GM19043 (cell line): ENCODE results near the gene RAB11FIP4.
"Not testable (repeated sequence)": the region's sequence is repeated elsewhere in the genome, so short reads cannot be mapped to it uniquely, and the experiment has no call there.

Experiments used
- ATAC-seq: cut with Tn5 transposase; IDR thresholded peaks from one replicate; pipeline ENCODE4 v1.9.1; 2021; ENCODE audit warnings: low read depth; ENCODE audit not compliant: unreplicated experiment

Gene RAB11FIP4

DNA sequence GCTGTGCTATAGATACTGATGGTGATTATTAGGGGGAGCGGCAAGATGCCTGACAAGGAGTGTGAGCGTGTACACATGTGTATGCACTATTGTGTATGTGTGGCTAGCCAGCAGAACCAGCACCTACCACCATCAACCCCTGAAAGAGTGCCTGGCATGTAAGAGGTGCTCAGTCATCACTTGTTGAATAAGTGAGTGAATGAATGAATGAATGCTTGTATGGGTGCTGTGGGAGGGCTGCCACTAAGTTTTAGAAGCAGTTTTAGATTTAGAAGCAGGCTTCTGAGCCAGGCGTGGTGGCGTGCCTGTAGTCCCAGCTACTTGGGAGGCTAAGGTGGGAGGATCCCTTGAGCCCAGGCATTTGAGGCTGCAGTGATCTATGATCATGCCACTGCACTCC is 37.0 kb downstream of the RAB11FIP4 start:
- no peak for ATAC-seq

DNA sequence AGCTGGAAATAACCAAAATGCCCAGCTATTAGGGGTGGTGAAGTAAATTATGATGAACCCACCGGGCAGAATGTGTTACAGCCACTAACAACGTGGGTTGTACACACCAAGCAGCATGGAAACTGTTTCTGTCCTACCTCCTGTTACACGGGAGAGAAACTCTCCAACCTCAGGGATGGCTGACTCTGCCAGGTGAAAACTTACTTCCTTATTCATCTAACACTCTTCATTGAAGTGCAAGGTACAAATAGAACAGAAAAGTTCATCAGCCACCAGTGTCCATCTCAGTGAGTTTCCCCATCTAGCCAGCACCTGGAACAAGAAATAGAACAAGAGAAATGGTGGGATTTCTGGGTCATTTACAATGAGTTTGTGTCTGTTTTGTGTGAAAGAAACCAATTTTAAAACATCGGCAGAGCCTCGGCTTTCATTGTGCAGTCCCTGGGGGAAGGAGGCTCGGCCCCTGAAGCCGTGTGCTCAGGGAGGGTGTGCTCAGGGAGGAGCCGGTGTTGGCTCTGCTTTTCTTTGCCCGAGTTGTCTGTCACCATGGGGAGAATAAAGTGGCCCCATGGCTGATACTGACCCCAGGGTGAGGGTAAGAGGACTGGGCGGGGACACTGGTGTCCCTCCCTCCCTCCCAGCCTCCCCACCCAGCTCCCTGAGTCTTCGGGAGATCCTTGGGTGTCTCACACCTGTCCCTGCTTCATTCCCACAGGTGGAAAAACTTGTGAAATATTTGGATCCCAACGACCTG is 39.8 kb downstream of the RAB11FIP4 start:
- no peak for ATAC-seq

DNA sequence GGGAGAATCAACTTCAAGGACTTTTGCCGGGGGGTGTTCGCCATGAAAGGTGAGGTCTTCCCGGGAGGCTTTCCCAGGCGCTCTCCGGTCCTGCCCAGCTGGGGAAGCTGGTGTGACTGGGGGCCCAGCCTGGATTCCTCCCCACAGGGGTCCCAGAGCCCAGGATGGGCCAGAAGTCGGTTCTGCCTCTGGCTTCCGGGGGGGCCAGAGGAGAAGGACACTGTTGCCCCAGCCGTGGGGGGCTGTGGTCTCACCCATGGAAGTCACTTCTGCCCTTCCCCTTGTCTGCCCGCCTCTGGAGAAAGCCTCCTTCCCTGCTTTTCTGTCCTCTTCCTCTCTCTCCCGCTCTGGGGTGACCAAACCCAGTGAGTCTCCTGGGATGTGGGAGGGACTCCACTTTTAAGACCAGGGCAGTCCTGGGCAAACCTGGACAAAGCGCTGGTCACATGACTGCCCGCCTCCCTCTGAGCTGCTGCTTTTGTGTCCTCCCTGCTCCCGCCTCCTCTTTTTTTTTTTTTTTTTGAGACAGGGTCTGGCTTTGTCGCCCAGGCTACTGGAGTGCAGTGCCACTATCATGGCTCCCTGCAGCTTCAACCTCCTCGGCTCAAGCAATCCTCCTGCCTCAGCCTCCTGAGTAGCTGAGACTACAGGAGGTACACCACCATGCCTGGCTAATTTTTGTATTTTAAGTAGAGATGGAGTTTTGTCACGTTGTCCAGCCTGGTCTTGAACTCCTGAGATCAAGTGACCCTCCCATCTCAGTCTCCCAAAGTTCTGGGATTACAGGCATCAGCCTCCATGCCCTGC is 40.6 kb downstream of the RAB11FIP4 start:
- ATAC-seq, result no peak

DNA sequence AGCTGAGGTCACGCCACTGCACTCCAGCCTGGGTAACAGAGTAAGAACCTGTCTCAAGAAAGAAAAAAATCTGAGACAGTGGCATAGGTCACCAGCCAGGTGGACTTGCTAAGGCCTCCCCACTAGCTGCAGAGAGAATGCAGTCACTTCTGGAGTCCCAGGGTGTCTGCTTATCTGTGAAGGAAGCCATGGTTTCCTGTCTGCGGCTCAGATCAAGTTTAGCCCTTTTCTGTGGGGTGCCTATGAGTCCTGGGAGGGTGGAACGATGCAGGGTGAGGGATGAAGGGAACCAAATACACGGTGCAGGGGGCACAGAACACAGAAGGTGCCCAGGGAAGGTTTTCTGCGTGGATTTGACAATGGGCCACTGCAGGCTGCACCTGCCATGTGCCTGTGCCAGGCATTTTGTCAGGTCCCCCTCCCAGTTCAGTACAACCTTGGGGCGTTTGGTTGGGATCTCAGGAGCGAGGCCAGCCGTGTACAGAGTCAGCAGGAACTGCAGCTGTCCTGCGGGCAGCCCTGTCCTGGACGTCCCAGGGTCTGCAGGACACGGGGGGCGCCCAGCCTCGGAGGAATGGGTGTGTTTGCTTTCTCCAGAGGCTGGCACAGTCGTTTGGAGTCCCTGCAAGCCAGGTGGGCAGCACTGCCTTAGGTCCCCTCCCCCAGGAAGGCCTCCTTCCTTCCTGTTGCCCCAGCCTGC is 41.8 kb downstream of the RAB11FIP4 start:
- ATAC-seq, result no peak

- ATAC-seq, result no peak
Measured at GRCh38 chr17:31433811-31434726, 42.6 kb downstream of the RAB11FIP4 start.

DNA sequence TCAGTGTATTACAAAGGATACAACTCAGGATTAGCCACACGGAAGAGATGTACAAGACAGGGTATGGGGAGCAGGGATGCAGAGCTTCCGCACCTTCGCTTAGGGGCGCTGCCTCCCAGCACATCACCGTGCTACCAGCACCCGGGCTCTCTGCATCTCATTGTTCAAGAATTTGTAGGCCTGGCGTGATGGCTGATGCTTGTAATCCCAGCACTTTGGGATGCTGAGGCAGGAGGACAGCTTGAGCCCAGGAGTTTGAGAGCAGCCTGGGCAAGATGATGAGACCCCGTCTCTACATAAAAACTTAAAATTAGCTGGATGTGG is 43.2 kb downstream of the RAB11FIP4 start:
- ATAC-seq, result no peak

DNA sequence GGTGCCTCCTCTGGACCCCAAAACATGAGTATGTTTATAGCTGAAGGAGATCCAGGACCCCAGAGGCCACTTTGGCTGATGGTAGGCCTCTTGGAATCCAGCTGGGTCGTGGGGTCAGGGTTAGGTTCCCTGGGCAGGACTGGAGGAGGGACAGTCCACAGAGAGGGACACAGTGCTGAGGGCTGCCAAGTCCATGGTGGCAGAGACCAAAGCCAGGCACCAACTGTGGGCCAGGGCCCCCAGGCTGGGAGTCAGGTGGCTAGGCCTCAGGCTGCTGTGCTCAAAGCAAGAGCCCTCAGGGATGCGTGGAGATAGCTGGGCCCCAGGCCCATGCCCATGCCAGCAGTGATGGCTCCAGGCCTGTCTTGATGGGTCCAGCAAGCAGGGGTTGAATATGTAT is 44.1 kb downstream of the RAB11FIP4 start:
- no peak for ATAC-seq

- ATAC-seq, result no peak
Measured at GRCh38 chr17:31437720-31438400, 46.4 kb downstream of the RAB11FIP4 start.

- ATAC-seq, result no peak
Measured at GRCh38 chr17:31439716-31440115, 48.2 kb downstream of the RAB11FIP4 start.

DNA sequence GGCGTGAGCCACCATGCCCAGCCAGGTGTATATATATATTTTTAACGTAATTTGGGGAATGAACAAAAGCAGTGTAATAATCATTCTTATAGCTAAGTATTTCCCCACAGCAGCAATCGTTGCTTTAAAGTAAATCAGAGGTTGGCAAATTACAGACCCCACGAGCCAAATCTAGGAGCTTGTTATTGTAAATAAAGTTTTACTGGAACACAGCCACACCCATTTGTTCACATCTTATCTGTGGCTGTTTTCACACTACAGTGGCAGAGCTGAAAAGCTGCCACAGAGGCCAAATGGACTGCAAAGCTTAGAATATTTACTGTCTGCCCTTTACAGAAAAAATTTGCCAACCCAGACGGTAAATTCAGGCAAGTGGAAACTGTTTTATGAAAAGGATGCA is 50.8 kb downstream of the RAB11FIP4 start:
- no peak for ATAC-seq

- not testable (repeated sequence) for ATAC-seq
Measured at GRCh38 chr17:31442856-31443255, 51.4 kb downstream of the RAB11FIP4 start.

DNA sequence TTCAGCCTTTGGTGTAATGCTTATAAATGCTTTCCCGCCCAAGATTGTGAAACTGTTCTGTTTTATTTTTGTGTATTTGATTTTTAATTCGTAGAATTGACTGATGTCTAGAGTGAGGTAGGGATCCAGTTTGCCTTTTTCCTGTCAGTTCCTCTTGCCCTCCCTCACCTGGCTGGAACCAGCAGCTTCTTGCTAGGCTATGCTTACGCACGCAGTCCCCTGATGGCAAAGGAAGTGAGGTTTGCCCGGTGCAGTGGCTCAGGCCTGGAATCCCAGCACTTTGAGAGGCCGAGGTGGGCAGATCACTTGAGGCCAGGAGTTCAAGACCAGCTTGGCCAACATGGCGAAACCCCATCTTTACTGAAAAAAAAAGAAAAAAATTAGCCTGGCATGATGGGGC is 51.9 kb downstream of the RAB11FIP4 start:
- ATAC-seq, result no peak

GRCh38 chr17:31444026-31444425 is 52.6 kb downstream of the RAB11FIP4 start:
- no peak for ATAC-seq

DNA sequence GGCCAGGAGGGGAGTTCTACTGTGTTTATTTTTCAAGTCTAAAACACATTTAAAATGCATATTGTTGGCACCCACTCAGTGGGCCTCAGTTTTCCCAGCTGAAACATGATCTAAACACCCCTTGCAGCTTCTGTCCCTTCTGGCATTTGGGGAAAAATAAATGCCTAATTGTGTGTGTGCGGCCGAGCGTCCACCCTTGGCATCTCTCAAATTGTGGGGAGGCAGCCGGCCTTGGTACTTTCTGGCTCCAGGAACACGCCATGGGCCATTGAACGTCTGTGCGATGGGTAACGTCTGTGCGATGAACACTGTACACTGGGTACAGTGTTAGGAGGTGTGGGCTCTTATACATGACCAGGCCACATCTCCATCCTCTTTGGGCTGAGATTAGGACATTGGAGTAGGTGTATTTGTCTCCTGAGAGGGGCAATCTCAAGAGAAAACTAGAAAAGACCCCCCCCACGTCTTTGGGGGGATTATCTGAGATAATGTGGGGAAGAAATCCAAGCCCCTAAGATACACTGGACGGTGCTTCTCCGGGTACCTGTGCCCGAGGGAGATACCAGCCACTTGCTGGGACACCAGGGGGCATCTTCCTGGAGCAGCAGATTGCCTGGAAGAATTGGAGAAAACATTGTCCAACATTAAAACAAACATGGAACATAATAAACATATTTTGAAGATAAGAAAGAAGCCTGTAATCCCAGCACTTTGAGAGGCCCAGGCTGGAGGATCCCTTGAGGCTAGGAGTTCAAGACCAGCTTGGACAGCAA is 54.9 kb downstream of the RAB11FIP4 start:
- no peak for ATAC-seq

DNA sequence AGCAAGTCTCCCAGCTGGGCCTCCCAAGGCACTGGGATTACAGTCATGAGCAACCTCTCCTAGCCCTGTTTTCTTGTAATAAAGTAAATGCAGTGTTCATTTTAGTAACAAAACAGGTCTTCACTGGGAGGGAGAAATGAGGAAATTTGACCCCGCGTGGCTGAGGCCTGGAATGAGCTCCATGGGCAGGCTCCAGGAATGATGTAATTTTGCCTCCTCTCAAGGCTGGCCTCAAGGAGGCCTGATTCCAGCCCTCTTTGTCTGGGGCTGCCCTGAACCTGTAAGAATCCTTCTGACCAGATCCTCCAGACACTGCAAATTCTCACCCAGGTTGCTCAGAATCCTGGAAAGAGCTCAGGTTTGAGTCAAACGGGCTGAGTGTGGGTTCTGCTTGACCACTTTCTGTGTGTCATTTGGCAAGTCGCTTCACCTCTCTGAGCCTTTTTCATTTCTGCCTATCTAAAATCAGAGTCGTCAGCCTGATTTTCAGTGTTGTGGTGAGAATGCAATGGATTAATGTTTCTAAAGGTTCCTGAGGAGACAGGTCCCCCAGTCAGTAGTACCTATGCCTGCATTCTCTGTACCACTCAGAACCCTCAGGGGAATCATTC is 57.1 kb downstream of the RAB11FIP4 start:
- no peak for ATAC-seq

- no peak for ATAC-seq
Measured at GRCh38 chr17:31449111-31449510, 57.6 kb downstream of the RAB11FIP4 start.

GRCh38 chr17:31449746-31450145 is 58.3 kb downstream of the RAB11FIP4 start:
- no peak for ATAC-seq

DNA sequence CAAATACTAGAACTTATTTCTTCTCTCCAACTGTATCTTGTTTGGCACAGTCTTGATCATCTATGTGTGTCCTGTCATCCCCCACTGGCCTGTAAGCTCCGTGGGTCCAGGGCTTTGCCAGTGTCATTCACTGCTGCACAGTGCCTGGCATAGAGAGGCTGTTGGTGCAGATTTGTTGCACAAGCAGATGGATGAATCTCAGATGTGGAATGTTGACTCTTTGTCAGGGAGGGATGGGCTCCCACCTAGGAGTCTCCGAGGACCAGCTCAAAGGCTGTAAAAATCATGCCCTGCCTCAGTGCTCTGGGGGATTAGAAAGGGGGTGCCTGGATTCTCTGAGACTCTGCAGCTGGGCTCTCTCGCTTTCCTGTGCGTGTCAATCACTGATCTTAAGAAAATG is 60.6 kb downstream of the RAB11FIP4 start:
- ATAC-seq, result no peak
